Stimulated activated CD8-positive, alpha-beta memory T cell treated with anti-CD3 and anti-CD28 coated beads, Interleukin-4, amount 100 ng/mL, for 48 hours (primary cell): ENCODE measurements around the gene KDM6B.
A peak's percentile ranks its signal among the peaks of the same experiment; 100 is the strongest.
"Not testable (repeated sequence)": the region's sequence is repeated elsewhere in the genome, so short reads cannot be mapped to it uniquely, and the experiment has no call there.

Source experiments
- DNase-seq: peaks from one replicate; pipeline ENCODE4 v3.0.0-alpha.2; 2020

KDM6B gene

GRCh38 chr17:7853691-7854038 lies 19.6 kb downstream of the KDM6B start:
- no peak for DNase-seq

DNA sequence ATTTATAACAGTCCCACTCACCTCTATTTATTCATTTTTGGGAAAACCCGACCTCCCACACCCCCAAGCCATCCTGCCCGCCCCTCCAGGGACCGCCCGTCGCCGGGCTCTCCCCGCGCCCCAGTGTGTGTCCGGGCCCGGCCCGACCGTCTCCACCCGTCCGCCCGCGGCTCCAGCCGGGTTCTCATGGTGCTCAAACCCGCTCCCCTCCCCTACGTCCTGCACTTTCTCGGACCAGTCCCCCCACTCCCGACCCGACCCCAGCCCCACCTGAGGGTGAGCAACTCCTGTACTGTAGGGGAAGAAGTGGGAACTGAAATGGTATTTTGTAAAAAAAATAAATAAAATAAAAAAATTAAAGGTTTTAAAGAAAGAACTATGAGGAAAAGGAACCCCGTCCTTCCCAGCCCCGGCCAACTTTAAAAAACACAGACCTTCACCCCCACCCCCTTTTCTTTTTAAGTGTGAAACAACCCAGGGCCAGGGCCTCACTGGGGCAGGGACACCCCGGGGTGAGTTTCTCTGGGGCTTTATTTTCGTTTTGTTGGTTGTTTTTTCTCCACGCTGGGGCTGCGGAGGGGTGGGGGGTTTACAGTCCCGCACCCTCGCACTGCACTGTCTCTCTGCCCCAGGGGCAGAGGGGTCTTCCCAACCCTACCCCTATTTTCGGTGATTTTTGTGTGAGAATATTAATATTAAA lies 20.2 kb downstream of the KDM6B start:
- DNase-seq = no peak

- no peak for DNase-seq
These were observed 21.0 kb downstream of the KDM6B start, which contains the start of gene TMEM88 for GRCh38 chr17:7854851-7855659. Gene TMEM88, plus strand, starts transcription at chr17:7855066. Its CDS starts 9 bp downstream, at chr17:7855075.

DNA sequence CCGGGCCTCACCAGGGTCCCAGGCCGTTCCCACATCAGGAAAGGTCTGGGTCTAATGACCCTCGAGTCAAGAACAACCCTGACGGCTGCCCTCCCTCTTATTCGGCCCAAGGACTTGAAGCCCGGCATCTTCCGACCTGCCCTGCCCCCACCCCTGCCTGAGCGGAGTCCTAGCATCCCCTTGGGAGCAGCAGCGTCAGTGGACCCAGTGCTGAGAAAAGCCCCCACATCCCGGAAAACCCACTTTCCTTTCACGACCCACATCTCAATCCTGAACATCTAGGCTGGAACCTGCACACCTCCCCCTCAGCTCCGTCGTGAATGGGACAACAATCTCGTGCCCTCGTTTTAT lies 21.6 kb downstream of the KDM6B start:
- peak; percentile 27 for DNase-seq

GRCh38 chr17:7856011-7856810 lies 22.2 kb downstream of the KDM6B start:
- peak; percentile 53 for DNase-seq

DNA sequence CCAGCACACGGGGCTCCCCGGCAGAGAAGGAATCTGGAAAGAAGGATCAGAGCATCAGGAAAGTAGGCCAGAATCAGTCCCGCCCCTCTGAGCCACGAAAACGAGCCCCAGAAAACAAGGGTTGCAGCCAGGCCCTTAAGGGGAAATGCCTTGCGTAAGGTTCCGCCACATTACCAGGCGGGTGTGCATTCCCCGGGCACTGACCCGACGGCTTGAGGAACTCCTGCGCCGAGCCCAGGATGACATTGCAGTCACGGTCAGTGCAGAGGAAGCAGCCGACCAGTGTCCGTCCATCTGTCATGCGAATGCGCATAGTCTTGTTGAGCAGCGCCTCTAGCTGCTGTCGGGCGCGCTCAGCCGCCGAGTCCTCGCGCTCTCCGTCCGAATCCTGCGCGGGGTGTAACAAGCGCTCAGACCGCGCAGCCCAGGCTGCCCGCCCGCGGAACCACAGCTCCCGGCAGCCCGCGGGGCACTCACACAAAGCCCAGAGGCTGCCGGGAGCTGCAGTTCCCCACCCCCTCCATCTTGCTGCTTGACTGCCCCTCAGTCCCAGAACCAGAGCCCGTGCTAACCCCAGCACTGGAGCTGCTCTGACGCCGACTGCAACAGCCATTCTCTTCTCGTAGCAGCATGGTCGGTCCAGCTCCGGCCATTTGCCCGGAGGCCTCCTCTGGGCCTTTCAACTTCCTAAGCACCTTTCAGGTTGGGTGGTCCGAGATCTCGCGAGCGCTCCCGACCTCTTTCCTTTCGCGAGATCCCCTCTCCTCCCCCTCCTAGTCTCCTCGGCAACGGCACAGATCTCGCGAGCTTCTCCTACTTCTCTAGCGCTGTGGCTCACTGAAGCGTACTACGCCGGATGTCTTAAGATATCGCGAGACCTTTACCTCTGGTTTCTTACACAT lies 23.0 kb downstream of the KDM6B start, which contains the start of gene NAA38:
Gene NAA38 (minus strand): TSS at position 749 of the 902 bp plus-strand sequence. CDS start 96 bp downstream, at position 653.
- DNase-seq = peak; percentile 94

GRCh38 chr17:7857713-7858521 lies 23.9 kb downstream of the KDM6B start, which contains the start of gene CYB5D1:
Gene CYB5D1, plus strand, starts transcription at chr17:7858003. Its CDS starts 132 bp downstream, at chr17:7858135.
- peak; percentile 92 for DNase-seq

DNA sequence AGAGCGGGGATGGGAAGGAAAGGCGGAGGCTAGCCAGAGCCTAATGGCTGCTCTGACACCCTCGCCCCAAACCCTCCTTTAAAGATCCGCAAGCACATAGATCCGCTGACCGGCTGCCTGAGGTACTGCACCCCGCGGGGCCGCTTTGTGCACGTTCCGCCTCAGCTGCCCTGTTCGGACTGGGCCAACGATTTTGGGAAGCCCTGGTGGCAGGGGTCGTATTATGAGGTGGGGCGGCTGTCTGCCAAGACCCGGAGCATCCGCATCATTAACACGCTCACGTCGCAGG lies 24.4 kb downstream of the KDM6B start:
- peak; percentile 58 for DNase-seq

GRCh38 chr17:7859028-7859427 lies 25.0 kb downstream of the KDM6B start:
- no peak for DNase-seq

DNA sequence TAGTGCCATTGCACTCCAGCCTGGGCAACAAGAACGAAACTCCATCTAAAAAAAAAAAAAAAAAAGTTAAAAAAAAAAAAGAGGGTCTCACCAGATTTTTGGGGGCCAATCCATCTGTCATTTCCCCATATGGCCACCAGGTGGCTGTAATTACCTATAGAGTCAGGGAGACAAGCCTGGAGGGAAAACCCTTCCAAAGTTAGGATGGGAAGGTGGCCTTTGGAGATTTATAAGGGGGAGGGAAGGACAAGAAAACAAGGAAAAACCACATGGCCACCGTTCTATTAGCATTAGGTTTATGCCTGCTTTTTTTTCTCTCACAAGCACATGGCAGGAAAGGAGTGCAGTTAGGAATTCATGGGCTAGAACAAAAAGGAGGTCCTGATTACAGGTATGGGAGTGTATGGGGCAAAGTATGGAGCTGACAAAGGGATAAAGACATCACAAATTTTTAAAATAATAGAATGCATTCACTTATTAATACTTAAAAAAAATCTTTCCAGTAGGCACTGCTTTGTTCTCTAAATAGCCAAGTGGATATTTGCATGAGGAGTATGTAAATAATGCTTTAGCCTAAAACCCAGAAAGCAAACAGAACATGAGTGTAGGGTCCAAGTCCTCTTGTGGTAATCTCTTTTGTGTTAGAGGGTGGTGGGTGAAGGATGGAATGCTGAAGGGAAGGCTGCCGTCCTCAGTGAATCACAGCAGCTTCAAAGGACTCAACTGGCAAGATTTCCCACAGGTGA lies 28.8 kb downstream of the KDM6B start:
- no peak for DNase-seq

GRCh38 chr17:7864384-7864783 lies 30.4 kb downstream of the KDM6B start:
- not testable (repeated sequence) for DNase-seq

- DNase-seq = no peak
These were observed 31.1 kb downstream of the KDM6B start for GRCh38 chr17:7864995-7865650.

- DNase-seq = no peak
These were observed 33.9 kb downstream of the KDM6B start for GRCh38 chr17:7867881-7868329.

GRCh38 chr17:7873051-7873450 lies 39.0 kb downstream of the KDM6B start:
- DNase-seq = no peak

- DNase-seq = no peak
These were observed 41.9 kb downstream of the KDM6B start for GRCh38 chr17:7875804-7876370.

- DNase-seq = no peak
These were observed 44.2 kb downstream of the KDM6B start for GRCh38 chr17:7878234-7878633.

GRCh38 chr17:7880076-7880868 lies 46.3 kb downstream of the KDM6B start:
- DNase-seq = no peak

DNA sequence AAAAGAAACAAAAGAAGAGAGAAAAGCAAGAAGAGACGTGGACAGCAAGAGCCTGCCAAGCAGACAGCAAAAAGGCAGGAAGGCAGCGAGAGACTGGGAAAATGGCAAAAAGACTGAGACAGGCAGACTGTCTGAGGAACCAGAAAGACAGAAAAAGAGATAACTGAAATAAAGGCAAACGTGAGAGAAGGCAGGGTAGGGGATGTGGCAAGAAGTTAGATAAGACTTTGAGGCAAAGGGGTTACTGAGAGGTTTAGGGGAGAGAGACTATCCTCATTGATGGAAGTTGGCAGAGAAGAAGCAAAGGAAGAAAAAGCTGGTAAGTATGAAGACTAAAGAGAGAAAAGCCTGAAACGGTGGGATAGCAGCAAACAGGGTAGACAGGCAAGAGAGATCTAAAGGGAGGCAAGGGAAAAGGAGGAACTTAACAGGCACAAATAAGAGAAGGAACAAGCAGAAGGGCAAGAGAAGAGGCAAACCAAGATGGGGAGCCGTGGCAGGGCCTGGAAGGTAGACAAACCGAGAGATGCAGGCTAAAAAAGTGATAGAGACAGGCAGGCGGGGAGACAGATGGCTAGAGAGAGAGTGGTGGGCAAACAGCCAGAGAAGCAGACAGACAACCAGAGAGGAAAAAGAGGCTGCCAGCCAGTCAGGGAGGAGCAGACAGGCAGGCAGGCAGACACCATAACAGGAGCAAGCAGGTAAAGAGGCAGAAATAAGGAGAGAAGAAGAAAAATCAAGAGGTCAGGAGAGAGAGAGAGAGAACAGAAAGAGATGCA lies 47.4 kb downstream of the KDM6B start:
- no peak for DNase-seq
